HCT116 (cell line): ENCODE data around the gene LIPI. TPM values are rescaled to one million over a fixed set of nuclear protein-coding genes. Genes with fewer than 3 reads are reported as not detected.

Experiments
- ATAC-seq: fragments of 200-7000 bp; cut with Tn5 transposase; 2 replicates; pipeline ENCODE4 v1.9.1; 2020; ENCODE audit warnings: mild to moderate bottlenecking, moderate library complexity
- BruUV-seq: library from RNA; stranded (reverse); fragments of 400-500 nt; replicated peaks from 2 replicates; lab custom pipeline; 2021; lab: Mats Ljungman, UMichigan
- CTCF ChIA-PET: fragments of 300-600 bp; sonication (Branson Sonifier 250); formaldehyde crosslinking; loops from one replicate; lab custom pipeline; 2021; ENCODE audit warnings: antibody characterized with exemption; lab: Charles Lee
- POLR2A ChIA-PET: fragments of 300-600, 350-600 bp; sonication (Branson Sonifier 250); formaldehyde crosslinking; loops from one replicate; lab custom pipeline; 2021; ENCODE audit warnings: antibody characterized with exemption; lab: Charles Lee
- RAD21 ChIA-PET, 2 experiments: fragments of 300-600 bp; sonication (Branson Sonifier 250); formaldehyde crosslinking; loops; one replicate each; lab custom pipeline; 2023; ENCODE audit warnings: low total read pairs in 2 of 2; ENCODE audit not compliant: uncharacterized antibody in 2 of 2, unreplicated experiment in 2 of 2, low non-redundant PET in 1 of 2; lab: Charles Lee
- DNase-seq: peaks from one replicate; pipeline ENCODE4 v3.0.0-alpha.2; 2010; ENCODE audit warnings: low read depth, low spot score
- H2AFZ ChIP-seq: fragments of 200-600 bp; shearing (Covaris generic), sonication (generic); 2 replicates; pipeline ENCODE4 v1.6.1; 2017; ENCODE audit warnings: low read depth, mixed run types, mixed read lengths, antibody characterized with exemption, low read length; ENCODE audit not compliant: poor library complexity, severe bottlenecking
- H3K27ac ChIP-seq: 2 replicates; pipeline ENCODE4 v1.5.1; 2012; ENCODE audit warnings: low read depth, low read length
- H3K27me3 ChIP-seq: fragments of 200-600 bp; sonication (generic); 2 replicates; pipeline ENCODE4 v1.6.1; 2016; ENCODE audit warnings: mixed run types, low read length, mixed read lengths; ENCODE audit not compliant: insufficient read depth
- H3K36me3 ChIP-seq, 2 experiments: fragments of 200-500 bp in 1 of 2; fragments of 200-600 bp in 1 of 2; sonication (Bioruptor generic) in 1 of 2; sonication (generic) in 1 of 2; 2 replicates each; pipeline versions ENCODE4 v1.5.1 to v1.6.1; 2014 to 2016; ENCODE audit warnings: low read length in 2 of 2, inconsistent platforms in 1 of 2, mixed read lengths in 1 of 2, mixed run types in 1 of 2; ENCODE audit not compliant: insufficient read depth in 2 of 2, control insufficient read depth in 1 of 2
- H3K4me1 ChIP-seq, 2 experiments: fragments of 200-600 bp in 1 of 2; sonication (generic) in 1 of 2; 2 replicates each; pipeline versions ENCODE4 v1.5.1 to v1.6.1; 2012 to 2017; ENCODE audit warnings: low read length in 2 of 2, inconsistent platforms in 1 of 2, mild to moderate bottlenecking in 1 of 2, mixed read lengths in 1 of 2, mixed run types in 1 of 2, moderate library complexity in 1 of 2; ENCODE audit not compliant: insufficient read depth in 2 of 2, control insufficient read depth in 1 of 2
- H3K4me2 ChIP-seq: fragments of 200-600 bp; sonication (generic); 2 replicates; pipeline ENCODE4 v1.6.1; 2017; ENCODE audit warnings: mixed run types, low read length, mixed read lengths
- H3K4me3 ChIP-seq, 2 experiments: fragments of 200-600 bp in 1 of 2; sonication (generic) in 1 of 2; replicated peaks in 1 of 2; 2 replicates each; pipeline ENCODE4 v1.5.1; 2011 to 2016; ENCODE audit warnings: low read length in 2 of 2, control low read depth in 1 of 2, low read depth in 1 of 2, mild to moderate bottlenecking in 1 of 2, mixed read lengths in 1 of 2, mixed run types in 1 of 2
- H3K79me2 ChIP-seq: fragments of 200-600 bp; sonication (generic); 2 replicates; pipeline ENCODE4 v1.6.1; 2017; ENCODE audit warnings: mild to moderate bottlenecking, mixed run types, low read length, moderate library complexity, mixed read lengths; ENCODE audit not compliant: insufficient read depth
- H3K9ac ChIP-seq: fragments of 200-600 bp; sonication (generic); 2 replicates; pipeline ENCODE4 v1.6.1; 2016; ENCODE audit warnings: low read length, mixed read lengths
- H3K9me2 ChIP-seq: fragments of 200-600 bp; sonication (generic), shearing (Covaris generic); 2 replicates; pipeline ENCODE4 v1.6.1; 2017; ENCODE audit warnings: mixed run types, mild to moderate bottlenecking, moderate library complexity; ENCODE audit not compliant: insufficient read depth
- H3K9me3 ChIP-seq, 2 experiments: fragments of 200-500 bp in 1 of 2; fragments of 200-600 bp in 1 of 2; sonication (Bioruptor generic) in 1 of 2; sonication (generic) in 1 of 2; 2 replicates each; pipeline ENCODE4 v1.6.1; 2014 to 2017; ENCODE audit warnings: low read length in 2 of 2, mixed read lengths in 2 of 2, inconsistent platforms in 1 of 2, low read depth in 1 of 2, mild to moderate bottlenecking in 1 of 2, mixed run types in 1 of 2, moderate library complexity in 1 of 2; ENCODE audit not compliant: control insufficient read depth in 1 of 2, insufficient read depth in 1 of 2
- H4K20me1 ChIP-seq: fragments of 200-600 bp; sonication (generic), shearing (Covaris generic); 2 replicates; pipeline ENCODE4 v1.6.1; 2017; ENCODE audit warnings: mixed run types, mild to moderate bottlenecking, moderate library complexity; ENCODE audit not compliant: insufficient read depth
- CEBPB ChIP-seq: IDR thresholded peaks from 2 replicates; pipeline ENCODE4 v1.6.1; 2012; ENCODE audit warnings: low read depth
- CTCF ChIP-seq, 3 experiments: fragments of 200-600 bp in 1 of 3; sonication (generic) in 1 of 3; IDR thresholded peaks in 2 of 3; conservative IDR thresholded peaks in 1 of 3; 2 replicates each; pipeline ENCODE4 v1.5.1; 2012 to 2017; ENCODE audit warnings: low read depth in 2 of 3, low read length in 2 of 3, antibody characterized with exemption in 1 of 3, borderline replicate concordance in 1 of 3, control low read depth in 1 of 3, mild to moderate bottlenecking in 1 of 3, mixed read lengths in 1 of 3, mixed run types in 1 of 3, moderate library complexity in 1 of 3; ENCODE audit not compliant: insufficient read depth in 1 of 3
- ELF1 ChIP-seq: IDR thresholded peaks from 2 replicates; pipeline ENCODE4 v1.6.1; 2012; ENCODE audit warnings: low read depth, borderline replicate concordance
- EZH2phosphoT487 ChIP-seq: fragments of 200-600 bp; IDR thresholded peaks from 2 replicates; pipeline ENCODE4 v1.6.1; 2018; ENCODE audit warnings: antibody characterized with exemption, borderline replicate concordance
- POLR2AphosphoS5 ChIP-seq: IDR thresholded peaks from 2 replicates; pipeline ENCODE4 v1.6.1; 2011; ENCODE audit warnings: mild to moderate bottlenecking, low read depth, low read length, moderate library complexity
- RAD21 ChIP-seq: IDR thresholded peaks from 2 replicates; pipeline ENCODE4 v1.6.1; 2012; ENCODE audit warnings: low read depth, mild to moderate bottlenecking
- SP1 ChIP-seq: IDR thresholded peaks from 2 replicates; pipeline ENCODE4 v1.6.1; 2012; ENCODE audit warnings: low read depth
- TCF7L2 ChIP-seq: IDR thresholded peaks from 2 replicates; pipeline ENCODE4 v1.7.0; 2011; ENCODE audit warnings: borderline replicate concordance, inconsistent platforms; ENCODE audit not compliant: insufficient read depth, insufficient read length; ENCODE audit errors: extremely low read depth
- YY1 ChIP-seq: IDR thresholded peaks from 2 replicates; pipeline ENCODE4 v1.6.1; 2011; ENCODE audit warnings: low read length, low read depth, moderate library complexity, mild to moderate bottlenecking; ENCODE audit not compliant: insufficient replicate concordance; ENCODE audit errors: extremely low read depth
- intact Hi-C: fragments of 100-400 bp; cut with micrococcal nuclease; formaldehyde crosslinking; loops from 2 replicates; pipeline ENCODE4 v1.10.0; 2022
- total RNA-seq: library from RNA; stranded (reverse); gene quantifications from one replicate; pipeline ENCODE4 v1.2.1, GENCODE V29; 2021; ENCODE audit not compliant: unreplicated experiment
- TF ChIP-seq, protein P1 (sequence below): IDR thresholded peaks from 2 replicates; pipeline ENCODE4 v1.6.1; 2011; ENCODE audit warnings: mild to moderate bottlenecking, low read length, moderate library complexity; ENCODE audit not compliant: insufficient replicate concordance; ENCODE audit errors: extremely low read depth

The LIPI gene
- total RNA-seq, 1 experiment from 2014 or later = not detected

DNA sequence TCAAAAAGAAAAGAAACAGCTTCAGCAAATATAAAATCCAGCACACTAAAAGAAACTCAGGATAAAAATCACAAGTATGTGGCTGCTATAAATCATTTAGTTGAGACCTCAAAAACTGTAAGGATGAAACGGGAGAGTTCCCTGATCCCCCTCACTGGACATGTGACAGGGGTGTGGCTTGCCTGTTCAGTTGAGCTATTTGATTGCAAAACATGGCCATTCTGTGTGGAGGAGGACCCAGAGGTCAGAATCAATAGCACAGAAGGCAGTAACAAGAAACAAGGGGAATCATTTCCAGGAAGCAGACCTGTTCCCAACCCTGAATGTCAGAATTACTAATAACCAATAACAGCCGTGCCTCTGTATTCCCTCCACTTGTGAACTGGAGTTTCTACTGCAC, 33.1 kb upstream of the LIPI start:
- TF ChIP-seq RAD21 = no peak
- no peak for TF ChIP-seq SP1
- TF ChIP-seq ELF1 = no peak
- TF ChIP-seq YY1 = no peak
- TF ChIP-seq, protein P1, sequence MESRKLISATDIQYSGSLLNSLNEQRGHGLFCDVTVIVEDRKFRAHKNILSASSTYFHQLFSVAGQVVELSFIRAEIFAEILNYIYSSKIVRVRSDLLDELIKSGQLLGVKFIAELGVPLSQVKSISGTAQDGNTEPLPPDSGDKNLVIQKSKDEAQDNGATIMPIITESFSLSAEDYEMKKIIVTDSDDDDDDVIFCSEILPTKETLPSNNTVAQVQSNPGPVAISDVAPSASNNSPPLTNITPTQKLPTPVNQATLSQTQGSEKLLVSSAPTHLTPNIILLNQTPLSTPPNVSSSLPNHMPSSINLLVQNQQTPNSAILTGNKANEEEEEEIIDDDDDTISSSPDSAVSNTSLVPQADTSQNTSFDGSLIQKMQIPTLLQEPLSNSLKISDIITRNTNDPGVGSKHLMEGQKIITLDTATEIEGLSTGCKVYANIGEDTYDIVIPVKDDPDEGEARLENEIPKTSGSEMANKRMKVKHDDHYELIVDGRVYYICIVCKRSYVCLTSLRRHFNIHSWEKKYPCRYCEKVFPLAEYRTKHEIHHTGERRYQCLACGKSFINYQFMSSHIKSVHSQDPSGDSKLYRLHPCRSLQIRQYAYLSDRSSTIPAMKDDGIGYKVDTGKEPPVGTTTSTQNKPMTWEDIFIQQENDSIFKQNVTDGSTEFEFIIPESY = no peak
- TF ChIP-seq POLR2AphosphoS5 = no peak
- no peak for TF ChIP-seq TCF7L2
- no peak for TF ChIP-seq CTCF (IDR thresholded peaks at IDR 0.05 in 2 of 3, conservative IDR thresholded peaks at IDR 0.05 in 1 of 3; ENCODE audit: borderline replicate concordance in 1 of 3, insufficient read depth in 1 of 3, low read depth in 2 of 3, low read length in 2 of 3)
- no peak for TF ChIP-seq CEBPB
- TF ChIP-seq EZH2phosphoT487 = no peak
- DNase-seq (no peak), ATAC-seq (no peak)
- H4K20me1 ChIP-seq = no peaks in the 10 kb centered on the region
- no peak overlapping the region for H2AFZ ChIP-seq
- H3K4me3 ChIP-seq = no peak overlapping the region
- H3K9me2 ChIP-seq = no peaks in the 10 kb centered on the region
- H3K27me3 ChIP-seq = no peaks in the 10 kb centered on the region
- peaks cover 0 to 21% of the 10 kb centered on the region in 2 experiments; a peak in 2 of 4 replicates for H3K9me3 ChIP-seq
- H3K9ac ChIP-seq = no peak overlapping the region
- CTCF ChIA-PET = no interaction called here
- H3K36me3 ChIP-seq = no peaks in the 10 kb centered on the region
- POLR2A ChIA-PET = no interaction called here
- RAD21 ChIA-PET = no interaction called here
- no peaks in the 10 kb centered on the region for H3K4me1 ChIP-seq
- no TSS peak for BruUV-seq
- no peaks in the 10 kb centered on the region for H3K79me2 ChIP-seq
- intact Hi-C loops = no loop called here
- H3K4me2 ChIP-seq = no peak overlapping the region
- no peak overlapping the region for H3K27ac ChIP-seq
